K562 (cell line): ENCODE data around the gene RGS7. TPM values are rescaled to one million over a fixed set of nuclear protein-coding genes. Genes with fewer than 3 reads are reported as not detected.

Experiments
- ATAC-seq: fragments of 200-7000 bp; cut with Tn5 transposase; 3 replicates; pipeline ENCODE4 v1.9.1; 2020; ENCODE audit warnings: moderate library complexity
- BruUV-seq: library from RNA; stranded (reverse); fragments of 400-500 nt; replicated peaks from 2 replicates; lab custom pipeline; 2021; lab: Mats Ljungman, UMichigan
- CTCF ChIA-PET: fragments of 300-600 bp; formaldehyde crosslinking; extraction: SDS; loops from one replicate; lab custom pipeline; 2021; ENCODE audit warnings: low intra/inter-chr PET ratio; lab: Yijun Ruan, JAX
- POLR2A ChIA-PET: fragments of 300-600, 350-650 bp; sonication (Branson Sonifier 250); formaldehyde crosslinking; extraction: SDS; loops from one replicate; lab custom pipeline; 2021; ENCODE audit warnings: antibody characterized with exemption, inconsistent platforms; lab: Yijun Ruan, JAX
- DNase-seq, 4 experiments: peaks; one replicate each; pipeline versions ENCODE4 v3.0.0 to v3.0.0-alpha.2; 2011 to 2018; ENCODE audit warnings: low spot score in 3 of 4, mixed read lengths in 3 of 4; ENCODE audit errors: extremely low read depth in 1 of 4
- FAIRE-seq: peaks from 2 replicates; lab custom pipeline; 2011; peaks lifted over from hg19 to GRCh38; lab: Jason Lieb, UNC
- H2AFZ ChIP-seq: 2 replicates; pipeline ENCODE4 v1.6.0; 2011; ENCODE audit warnings: low read depth, low read length, control low read depth, inconsistent platforms
- H3K27ac ChIP-seq: fragments of 200-600 bp; 3 replicates; pipeline ENCODE4 v1.8.0; 2011; ENCODE audit warnings: low read depth, mild to moderate bottlenecking, control low read depth, inconsistent platforms, low read length, moderate library complexity, mixed read lengths; ENCODE audit errors: extremely low read depth
- H3K27me3 ChIP-seq, 2 experiments: fragments of 300-600 bp in 1 of 2; 2 replicates in 1 of 2; 3 replicates in 1 of 2; pipeline versions ENCODE4 v1.6.0 to v1.8.0; 2011; ENCODE audit warnings: inconsistent platforms in 2 of 2, low read length in 2 of 2, mild to moderate bottlenecking in 1 of 2, mixed read lengths in 1 of 2, moderate library complexity in 1 of 2; ENCODE audit not compliant: control insufficient read depth in 2 of 2, insufficient read depth in 2 of 2
- H3K36me3 ChIP-seq: fragments of 300-600 bp; 3 replicates; pipeline ENCODE4 v1.8.0; 2011; ENCODE audit warnings: mild to moderate bottlenecking, low read length, inconsistent platforms; ENCODE audit not compliant: control insufficient read depth, insufficient read depth
- H3K4me1 ChIP-seq, 2 experiments: fragments of 200-600 bp in 1 of 2; replicated peaks in 1 of 2; 2 replicates in 1 of 2; 3 replicates in 1 of 2; pipeline versions ENCODE4 v1.5.1 to v1.8.0; 2011; ENCODE audit warnings: inconsistent platforms in 2 of 2, low read length in 2 of 2, mild to moderate bottlenecking in 1 of 2, mixed read lengths in 1 of 2, moderate library complexity in 1 of 2; ENCODE audit not compliant: control insufficient read depth in 2 of 2, insufficient read depth in 2 of 2
- H3K4me2 ChIP-seq: 2 replicates; pipeline ENCODE4 v1.6.1; 2011; ENCODE audit warnings: low read length, control low read depth, inconsistent platforms, mixed read lengths; ENCODE audit not compliant: insufficient read depth
- H3K4me3 ChIP-seq: fragments of 200-600 bp; sonication (generic), shearing (Covaris generic); 2 replicates; pipeline ENCODE4 v1.5.1; 2016; ENCODE audit warnings: control low read depth, inconsistent platforms
- H3K79me2 ChIP-seq: fragments of 200-600 bp; 3 replicates; pipeline ENCODE4 v1.8.0; 2011; ENCODE audit warnings: low read length, inconsistent platforms; ENCODE audit not compliant: control insufficient read depth, insufficient read depth
- H3K9ac ChIP-seq, 2 experiments: 2 replicates each; pipeline versions ENCODE4 v1.6.0 to v1.6.1; 2011; ENCODE audit warnings: low read depth in 2 of 2, low read length in 2 of 2, control low read depth in 1 of 2, inconsistent platforms in 1 of 2, mild to moderate bottlenecking in 1 of 2, mixed read lengths in 1 of 2; ENCODE audit not compliant: insufficient read depth in 1 of 2
- H3K9me1 ChIP-seq: one replicate; pipeline ENCODE4 v1.6.0; 2011; ENCODE audit warnings: inconsistent platforms, mild to moderate bottlenecking, low read length, moderate library complexity; ENCODE audit not compliant: control insufficient read depth, insufficient read depth
- H3K9me3 ChIP-seq: replicated peaks from 2 replicates; pipeline ENCODE4 v1.5.1; 2011; ENCODE audit warnings: low read depth, low read length, inconsistent platforms; ENCODE audit not compliant: control insufficient read depth, insufficient read depth
- H4K20me1 ChIP-seq: replicated peaks from 2 replicates; pipeline ENCODE4 v1.6.1; 2011; ENCODE audit warnings: low read length, inconsistent platforms, mixed read lengths; ENCODE audit not compliant: control insufficient read depth, insufficient read depth
- BRD4 ChIP-seq: fragments of 200-600 bp; sonication (generic); IDR thresholded peaks from 2 replicates; pipeline ENCODE4 v1.6.1; 2017; ENCODE audit warnings: inconsistent platforms
- CBX3 ChIP-seq, 2 experiments: IDR thresholded peaks; 1 replicate in 1 of 2; 2 replicates in 1 of 2; pipeline ENCODE4 v1.6.1; 2012; ENCODE audit warnings: inconsistent platforms in 2 of 2, low read length in 2 of 2, borderline replicate concordance in 1 of 2, control low read depth in 1 of 2
- CHD2 ChIP-seq: IDR thresholded peaks from 2 replicates; pipeline ENCODE4 v1.6.1; 2011; ENCODE audit warnings: low read depth, low read length
- EP300 ChIP-seq: IDR thresholded peaks from 2 replicates; pipeline ENCODE4 v1.6.1; 2012; ENCODE audit warnings: low read length, improper control_type of control experiment
- EWSR1 ChIP-seq: fragments of 450-650 bp; IDR thresholded peaks from 2 replicates; pipeline ENCODE4 v1.6.1; 2018; ENCODE audit warnings: borderline replicate concordance, mild to moderate bottlenecking, low read depth, moderate library complexity; ENCODE audit not compliant: partially characterized antibody
- NFE2 ChIP-seq: IDR thresholded peaks from 2 replicates; pipeline ENCODE4 v1.6.1; 2014; ENCODE audit warnings: antibody characterized with exemption, low read depth
- SRF ChIP-seq, 2 experiments: fragments of 250-450, 450-650 bp in 1 of 2; sonication (Bioruptor Pico) in 1 of 2; sonication (generic) in 1 of 2; formaldehyde crosslinking; IDR thresholded peaks; 2 replicates each; pipeline versions ENCODE4 v1.5.0 to v1.5.1; 2020 to 2022; ENCODE audit warnings: mild to moderate bottlenecking in 1 of 2, missing genetic modification reagents in 1 of 2
- U2AF2 ChIP-seq: fragments of 200-400 bp; formaldehyde crosslinking; optimal IDR thresholded peaks from 2 replicates; pipeline ENCODE3; 2017; ENCODE audit warnings: low read depth, mild to moderate bottlenecking, low read length
- ZNF263 ChIP-seq: sonication (generic); formaldehyde crosslinking; IDR thresholded peaks from 2 replicates; pipeline ENCODE4 v1.8.0; 2022; ENCODE audit warnings: mild to moderate bottlenecking, missing genetic modification reagents, borderline replicate concordance
- ZNF3 ChIP-seq: fragments of 250-450 bp; sonication (Bioruptor Pico); IDR thresholded peaks from 2 replicates; pipeline ENCODE4 v1.5.0; 2021; ENCODE audit warnings: mild to moderate bottlenecking, moderate library complexity
- WGBS: fragments of 100-300 bp; shearing (Covaris generic); methylation state at CpG from one replicate; pipeline ENCODE4 v1.1.6; 2016; ENCODE audit warnings: low coverage, mixed read lengths; ENCODE audit not compliant: insufficient coverage; ENCODE audit errors: missing lambda C conversion rate; 5-methylcytosine and 5-hydroxymethylcytosine counted together
- in situ Hi-C: fragments of 300-500 bp; cut with MboI; formaldehyde crosslinking; loops from 4 replicates; pipeline ENCODE4 v1.15.0; 2018; ENCODE audit warnings: inconsistent platforms, mixed read lengths
- intact Hi-C: fragments of 100-400 bp; cut with micrococcal nuclease; formaldehyde crosslinking; loops from 2 replicates; pipeline ENCODE4 v1.14.2; 2022
- polyA plus RNA-seq, 8 experiments: library from polyadenylated mRNA; depleted of rRNA in 4 of 8; stranded (reverse) in 5 of 8; unstranded in 3 of 8; fragments of >200 nt; fragmentation: Nextera tagmentation in 2 of 8; fragmentation: Illumina TruSeq in 1 of 8; extraction: Ambion mirVana in 2 of 8; extraction: Trizol in 1 of 8; gene quantifications; 2 replicates each; pipeline versions ENCODE4 v1.2.1 to v1.2.3, GENCODE V29; 2011 to 2014; ENCODE audit warnings: inconsistent platforms in 1 of 8, missing spikeins in 1 of 8
- total RNA-seq, 7 experiments: library from RNA; depleted of rRNA in 6 of 7; stranded (reverse); fragments of >200 nt in 6 of 7; fragmentation: Illumina TruSeq in 2 of 7; extraction: Trizol in 2 of 7; gene quantifications; 2 replicates each; pipeline versions ENCODE4 v1.2.1 to v1.2.3, GENCODE V29; 2011 to 2021; ENCODE audit warnings: low replicate concordance in 1 of 7
- TF ChIP-seq, protein P1 (sequence below): fragments of 150-350 bp; conservative IDR thresholded peaks from 2 replicates; pipeline ENCODE4 v1.6.1; 2014; ENCODE audit warnings: low read length
- TF ChIP-seq, protein P2 (sequence below): fragments of 250-450 bp; sonication (Bioruptor Pico); IDR thresholded peaks from 2 replicates; pipeline ENCODE4 v1.4.0; 2020
- TF ChIP-seq, protein P3 (sequence below): fragments of 450-650 bp; formaldehyde crosslinking; IDR thresholded peaks from 2 replicates; pipeline ENCODE4 v1.4.0; 2020; ENCODE audit warnings: mild to moderate bottlenecking, moderate library complexity
- TF ChIP-seq, protein P4 (sequence below), 2 experiments: fragments of 450-650 bp; conservative IDR thresholded peaks; 2 replicates each; pipeline ENCODE4 v1.6.1; 2017; ENCODE audit warnings: mild to moderate bottlenecking in 2 of 2, moderate library complexity in 2 of 2

The RGS7 gene
- total and polyA plus RNA-seq, 9 of the 15 experiments (the other 6 are each of a cell fraction or from before 2014, with no cell fraction given) = not detected

DNA sequence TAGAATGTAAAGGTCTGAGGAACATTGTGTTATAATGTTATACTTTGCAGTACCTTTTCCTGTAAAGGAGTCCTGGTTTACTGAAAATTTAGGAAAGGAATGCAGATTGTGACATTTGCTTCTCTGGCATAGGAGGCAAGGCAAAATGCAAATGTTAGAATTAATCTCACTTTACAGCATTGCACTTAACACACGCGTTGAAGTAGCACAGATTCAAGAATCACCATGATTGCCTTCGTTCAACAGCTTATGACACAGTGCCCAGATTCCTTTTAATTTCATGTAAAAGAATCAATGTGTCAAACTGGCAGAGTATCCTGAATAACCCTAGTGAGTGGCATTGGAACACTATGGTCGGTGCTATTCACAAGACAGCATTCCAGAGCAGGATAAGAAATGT lies 47.4 kb downstream of the RGS7 start (continued):
- TF ChIP-seq ZNF3 (CRISPR knock-in tag) (no peak), ZNF263 (CRISPR knock-in tag) (no peak), NFE2 (no peak)

DNA sequence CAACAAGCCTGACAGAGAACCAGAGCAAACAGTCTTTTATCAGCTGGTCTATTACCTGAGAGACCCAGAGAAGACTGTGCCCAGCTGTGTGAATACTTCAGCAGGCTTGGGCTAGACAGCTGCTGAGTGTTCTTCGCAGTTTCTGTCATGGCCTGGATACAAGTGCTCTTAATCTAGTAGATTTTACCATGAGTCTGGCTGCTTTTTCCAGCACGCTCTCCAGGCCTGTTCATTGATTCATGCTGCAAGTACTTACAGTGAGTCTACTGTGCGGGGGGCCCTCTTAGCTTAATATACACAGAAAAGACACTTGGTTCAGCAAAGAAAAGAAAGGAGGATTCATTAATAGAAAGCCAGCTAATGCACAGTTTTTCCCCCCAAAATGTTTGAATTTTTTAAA lies 48.5 kb downstream of the RGS7 start:
- intact Hi-C loops (no loop called here), in situ Hi-C loops (no loop called here)
- Histone ChIP-seq H3K4me1 (no peaks in the 10 kb centered on the region), H3K79me2 (no peaks in the 10 kb centered on the region), H3K4me2 (no peak overlapping the region), H3K4me3 (no peak overlapping the region), H4K20me1 (no peaks in the 10 kb centered on the region), H3K27ac (no peak overlapping the region), H2AFZ (no peak overlapping the region), H3K27me3 (no peaks in the 10 kb centered on the region), H3K9me3 (no peaks in the 10 kb centered on the region; the same call in 1 of the 2 replicates), H3K36me3 (no peaks in the 10 kb centered on the region), H3K9ac (no peak overlapping the region), H3K9me1 (no peaks in the 10 kb centered on the region)
- POLR2A ChIA-PET = no interaction called here
- ATAC-seq (no peak), FAIRE-seq (no peak), DNase-seq (no peak)
- WGBS = 0% methylated on average over 3 of the region's 3 CpGs
- CTCF ChIA-PET = no interaction called here
- BruUV-seq = no TSS peak
- TF ChIP-seq, protein P1, sequence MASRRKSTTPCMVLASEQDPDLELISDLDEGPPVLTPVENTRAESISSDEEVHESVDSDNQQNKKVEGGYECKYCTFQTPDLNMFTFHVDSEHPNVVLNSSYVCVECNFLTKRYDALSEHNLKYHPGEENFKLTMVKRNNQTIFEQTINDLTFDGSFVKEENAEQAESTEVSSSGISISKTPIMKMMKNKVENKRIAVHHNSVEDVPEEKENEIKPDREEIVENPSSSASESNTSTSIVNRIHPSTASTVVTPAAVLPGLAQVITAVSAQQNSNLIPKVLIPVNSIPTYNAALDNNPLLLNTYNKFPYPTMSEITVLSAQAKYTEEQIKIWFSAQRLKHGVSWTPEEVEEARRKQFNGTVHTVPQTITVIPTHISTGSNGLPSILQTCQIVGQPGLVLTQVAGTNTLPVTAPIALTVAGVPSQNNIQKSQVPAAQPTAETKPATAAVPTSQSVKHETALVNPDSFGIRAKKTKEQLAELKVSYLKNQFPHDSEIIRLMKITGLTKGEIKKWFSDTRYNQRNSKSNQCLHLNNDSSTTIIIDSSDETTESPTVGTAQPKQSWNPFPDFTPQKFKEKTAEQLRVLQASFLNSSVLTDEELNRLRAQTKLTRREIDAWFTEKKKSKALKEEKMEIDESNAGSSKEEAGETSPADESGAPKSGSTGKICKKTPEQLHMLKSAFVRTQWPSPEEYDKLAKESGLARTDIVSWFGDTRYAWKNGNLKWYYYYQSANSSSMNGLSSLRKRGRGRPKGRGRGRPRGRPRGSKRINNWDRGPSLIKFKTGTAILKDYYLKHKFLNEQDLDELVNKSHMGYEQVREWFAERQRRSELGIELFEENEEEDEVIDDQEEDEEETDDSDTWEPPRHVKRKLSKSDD = no peak
- TF ChIP-seq U2AF2 (no peak), CHD2 (no peak), BRD4 (no peak), EWSR1 (no peak), SRF (CRISPR knock-in tag; IDR thresholded peaks at IDR 0.05) (no peak), EP300 (no peak), CBX3 (IDR thresholded peaks at IDR 0.05; ENCODE audit: borderline replicate concordance in 1 of 2, low read length in 2 of 2) (no peak)
- TF ChIP-seq, protein P2, sequence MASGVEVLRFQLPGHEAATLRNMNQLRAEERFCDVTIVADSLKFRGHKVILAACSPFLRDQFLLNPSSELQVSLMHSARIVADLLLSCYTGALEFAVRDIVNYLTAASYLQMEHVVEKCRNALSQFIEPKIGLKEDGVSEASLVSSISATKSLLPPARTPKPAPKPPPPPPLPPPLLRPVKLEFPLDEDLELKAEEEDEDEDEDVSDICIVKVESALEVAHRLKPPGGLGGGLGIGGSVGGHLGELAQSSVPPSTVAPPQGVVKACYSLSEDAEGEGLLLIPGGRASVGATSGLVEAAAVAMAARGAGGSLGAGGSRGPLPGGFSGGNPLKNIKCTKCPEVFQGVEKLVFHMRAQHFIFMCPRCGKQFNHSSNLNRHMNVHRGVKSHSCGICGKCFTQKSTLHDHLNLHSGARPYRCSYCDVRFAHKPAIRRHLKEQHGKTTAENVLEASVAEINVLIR (CRISPR knock-in tag) = no peak
- TF ChIP-seq, protein P3, sequence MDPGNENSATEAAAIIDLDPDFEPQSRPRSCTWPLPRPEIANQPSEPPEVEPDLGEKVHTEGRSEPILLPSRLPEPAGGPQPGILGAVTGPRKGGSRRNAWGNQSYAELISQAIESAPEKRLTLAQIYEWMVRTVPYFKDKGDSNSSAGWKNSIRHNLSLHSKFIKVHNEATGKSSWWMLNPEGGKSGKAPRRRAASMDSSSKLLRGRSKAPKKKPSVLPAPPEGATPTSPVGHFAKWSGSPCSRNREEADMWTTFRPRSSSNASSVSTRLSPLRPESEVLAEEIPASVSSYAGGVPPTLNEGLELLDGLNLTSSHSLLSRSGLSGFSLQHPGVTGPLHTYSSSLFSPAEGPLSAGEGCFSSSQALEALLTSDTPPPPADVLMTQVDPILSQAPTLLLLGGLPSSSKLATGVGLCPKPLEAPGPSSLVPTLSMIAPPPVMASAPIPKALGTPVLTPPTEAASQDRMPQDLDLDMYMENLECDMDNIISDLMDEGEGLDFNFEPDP (CRISPR knock-in tag) = no peak
- TF ChIP-seq, protein P4, sequence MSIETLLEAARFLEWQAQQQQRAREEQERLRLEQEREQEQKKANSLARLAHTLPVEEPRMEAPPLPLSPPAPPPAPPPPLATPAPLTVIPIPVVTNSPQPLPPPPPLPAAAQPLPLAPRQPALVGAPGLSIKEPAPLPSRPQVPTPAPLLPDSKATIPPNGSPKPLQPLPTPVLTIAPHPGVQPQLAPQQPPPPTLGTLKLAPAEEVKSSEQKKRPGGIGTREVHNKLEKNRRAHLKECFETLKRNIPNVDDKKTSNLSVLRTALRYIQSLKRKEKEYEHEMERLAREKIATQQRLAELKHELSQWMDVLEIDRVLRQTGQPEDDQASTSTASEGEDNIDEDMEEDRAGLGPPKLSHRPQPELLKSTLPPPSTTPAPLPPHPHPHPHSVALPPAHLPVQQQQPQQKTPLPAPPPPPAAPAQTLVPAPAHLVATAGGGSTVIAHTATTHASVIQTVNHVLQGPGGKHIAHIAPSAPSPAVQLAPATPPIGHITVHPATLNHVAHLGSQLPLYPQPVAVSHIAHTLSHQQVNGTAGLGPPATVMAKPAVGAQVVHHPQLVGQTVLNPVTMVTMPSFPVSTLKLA (conservative IDR thresholded peaks at IDR 0.05) = no peak
